ENCODE results near the gene CTXN1.

DNA sequence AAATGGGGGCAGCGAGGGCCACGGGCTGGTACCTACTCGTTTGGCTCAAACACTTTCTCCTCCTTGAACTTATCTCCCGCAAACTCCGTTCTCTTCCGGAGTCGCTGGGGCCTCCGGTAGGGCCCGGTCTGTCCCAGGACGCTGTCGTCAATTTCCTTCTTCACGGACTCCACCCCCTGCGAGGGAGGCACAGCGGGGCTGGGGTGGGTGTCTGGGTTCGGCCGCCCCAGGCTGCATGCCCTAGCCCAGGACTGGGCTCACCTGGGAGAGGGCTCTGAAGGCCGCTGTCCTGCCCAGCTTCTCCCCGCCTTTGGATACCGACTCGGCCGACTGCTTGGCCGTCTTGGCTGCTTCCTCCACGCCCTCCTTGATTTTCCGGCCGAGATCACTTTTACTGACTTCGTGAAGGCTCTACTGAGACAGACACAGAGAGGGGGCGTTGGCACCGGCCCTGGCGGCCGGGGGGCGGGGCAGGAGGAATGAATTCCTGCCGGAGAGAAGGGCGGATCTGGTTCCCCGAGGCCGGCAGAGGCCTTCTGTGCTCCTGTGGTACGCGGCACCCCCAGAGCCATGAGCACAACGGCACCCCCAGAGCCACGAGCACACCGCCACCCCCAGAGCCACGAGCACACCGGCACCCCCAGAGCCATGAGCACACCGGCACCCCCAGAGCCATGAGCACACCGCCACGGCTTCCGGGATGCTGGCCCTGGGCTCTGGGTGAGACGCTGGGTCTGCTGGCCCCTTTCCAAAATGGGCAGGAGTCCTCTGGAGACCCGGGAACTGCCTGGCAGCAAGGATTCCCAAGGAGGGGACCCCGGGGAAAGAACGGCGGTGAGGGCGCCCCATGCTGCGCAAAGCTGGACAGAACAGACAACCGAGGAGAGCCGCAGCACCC lies 8.1 kb upstream of the CTXN1 start:
- TF ChIP-seq, protein P1, sequence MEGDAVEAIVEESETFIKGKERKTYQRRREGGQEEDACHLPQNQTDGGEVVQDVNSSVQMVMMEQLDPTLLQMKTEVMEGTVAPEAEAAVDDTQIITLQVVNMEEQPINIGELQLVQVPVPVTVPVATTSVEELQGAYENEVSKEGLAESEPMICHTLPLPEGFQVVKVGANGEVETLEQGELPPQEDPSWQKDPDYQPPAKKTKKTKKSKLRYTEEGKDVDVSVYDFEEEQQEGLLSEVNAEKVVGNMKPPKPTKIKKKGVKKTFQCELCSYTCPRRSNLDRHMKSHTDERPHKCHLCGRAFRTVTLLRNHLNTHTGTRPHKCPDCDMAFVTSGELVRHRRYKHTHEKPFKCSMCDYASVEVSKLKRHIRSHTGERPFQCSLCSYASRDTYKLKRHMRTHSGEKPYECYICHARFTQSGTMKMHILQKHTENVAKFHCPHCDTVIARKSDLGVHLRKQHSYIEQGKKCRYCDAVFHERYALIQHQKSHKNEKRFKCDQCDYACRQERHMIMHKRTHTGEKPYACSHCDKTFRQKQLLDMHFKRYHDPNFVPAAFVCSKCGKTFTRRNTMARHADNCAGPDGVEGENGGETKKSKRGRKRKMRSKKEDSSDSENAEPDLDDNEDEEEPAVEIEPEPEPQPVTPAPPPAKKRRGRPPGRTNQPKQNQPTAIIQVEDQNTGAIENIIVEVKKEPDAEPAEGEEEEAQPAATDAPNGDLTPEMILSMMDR (conservative IDR thresholded peaks at IDR 0.05; ENCODE audit: low read length), result no peak; the same call in 1 of the 2 replicates
- no peak for TF ChIP-seq EZH2phosphoT487 (IDR thresholded peaks at IDR 0.05; ENCODE audit: borderline replicate concordance, low read depth, low read length)

Data from OCI-LY7 (cell line).